Measurements from ENCODE around the gene LKAAEAR1.
A peak's percentile ranks its signal among the peaks of the same experiment; 100 is the strongest.

The LKAAEAR1 gene

GRCh38 chr20:64065062-64065973, 18.9 kb downstream of the LKAAEAR1 start:
- no peak for DNase-seq (ENCODE audit: low spot score)

- DNase-seq (ENCODE audit: low spot score) = no peak
Measured at GRCh38 chr20:64064145-64064698, 20.0 kb downstream of the LKAAEAR1 start.

GRCh38 chr20:64063389-64064144, 20.6 kb downstream of the LKAAEAR1 start:
- no peak for DNase-seq (ENCODE audit: low spot score)

GRCh38 chr20:64062596-64063388, 21.4 kb downstream of the LKAAEAR1 start, which contains the start of gene TCEA2:
Gene TCEA2, plus strand, starts transcription at chr20:64063198. Its CDS starts 115 bp downstream, at chr20:64063313.
- peak; percentile 93 for DNase-seq (ENCODE audit: low spot score)

- DNase-seq (ENCODE audit: low spot score) = no peak
Measured at GRCh38 chr20:64062276-64062595, 22.0 kb downstream of the LKAAEAR1 start.

GRCh38 chr20:64058536-64058935, 25.7 kb downstream of the LKAAEAR1 start:
- DNase-seq (ENCODE audit: low spot score) = no peak

GRCh38 chr20:64057628-64058498, 26.3 kb downstream of the LKAAEAR1 start:
- DNase-seq (ENCODE audit: low spot score) = peak; percentile 76

- DNase-seq (ENCODE audit: low spot score) = no peak
Measured at GRCh38 chr20:64056889-64057627, 27.1 kb downstream of the LKAAEAR1 start.

GRCh38 chr20:64056639-64056888, 27.6 kb downstream of the LKAAEAR1 start:
- DNase-seq (ENCODE audit: low spot score) = no peak

- no peak for DNase-seq (ENCODE audit: low spot score)
Measured at GRCh38 chr20:64055893-64056638, 28.1 kb downstream of the LKAAEAR1 start.

GRCh38 chr20:64055396-64055892, 28.8 kb downstream of the LKAAEAR1 start:
- no peak for DNase-seq (ENCODE audit: low spot score)

GRCh38 chr20:64053841-64054661, 30.1 kb downstream of the LKAAEAR1 start:
- DNase-seq (ENCODE audit: low spot score) = no peak

GRCh38 chr20:64052987-64053840, 31.0 kb downstream of the LKAAEAR1 start:
- DNase-seq (ENCODE audit: low spot score) = no peak

GRCh38 chr20:64052326-64052722, 31.9 kb downstream of the LKAAEAR1 start:
- no peak for DNase-seq (ENCODE audit: low spot score)

- DNase-seq (ENCODE audit: low spot score) = no peak
Measured at GRCh38 chr20:64051561-64052325, 32.5 kb downstream of the LKAAEAR1 start.

- DNase-seq (ENCODE audit: low spot score) = no peak
Measured at GRCh38 chr20:64051033-64051452, 33.2 kb downstream of the LKAAEAR1 start.
